Activated CD8-positive, alpha-beta memory T cell treated with anti-CD3 and anti-CD28 coated beads for 4 hours (primary cell): ENCODE measurements around the gene PSMD1.
"Not testable (repeated sequence)": the region's sequence is repeated elsewhere in the genome, so short reads cannot be mapped to it uniquely, and the experiment has no call there.

ENCODE experiments used
- DNase-seq, 2 donors: peaks; one replicate each; pipeline ENCODE4 v3.0.0-alpha.2; 2020; ENCODE audit warnings: low read depth in 2 of 2

PSMD1 gene

GRCh38 chr2:231152800-231153557 lies 96.3 kb downstream of the PSMD1 start:
- DNase-seq = no peak

- DNase-seq = no peak
Observed at GRCh38 chr2:231159306-231159705, 102.6 kb downstream of the PSMD1 start.

- no peak for DNase-seq
Observed at GRCh38 chr2:231160701-231161100, 104.0 kb downstream of the PSMD1 start.

- DNase-seq = no peak
Observed at GRCh38 chr2:231161252-231161839, 104.7 kb downstream of the PSMD1 start.

- no peak for DNase-seq
Observed at GRCh38 chr2:231161877-231162329, 105.2 kb downstream of the PSMD1 start.

- DNase-seq = no peak
Observed at GRCh38 chr2:231163011-231163410, 106.3 kb downstream of the PSMD1 start.

GRCh38 chr2:231163414-231164095 lies 106.9 kb downstream of the PSMD1 start:
- no peak for DNase-seq

- no peak for DNase-seq
Observed at GRCh38 chr2:231167745-231168459, 111.2 kb downstream of the PSMD1 start.

- no peak for DNase-seq
Observed at GRCh38 chr2:231168460-231169139, 111.9 kb downstream of the PSMD1 start.

- no peak for DNase-seq
Observed at GRCh38 chr2:231169488-231169887, 112.8 kb downstream of the PSMD1 start.

GRCh38 chr2:231170055-231170454 lies 113.4 kb downstream of the PSMD1 start:
- DNase-seq = no peak

- DNase-seq = no peak
Observed at GRCh38 chr2:231172025-231172424, 115.4 kb downstream of the PSMD1 start.

- DNase-seq = no peak
Observed at GRCh38 chr2:231174211-231174651, 117.6 kb downstream of the PSMD1 start.

- no peak for DNase-seq
Observed at GRCh38 chr2:231176066-231176465, 119.4 kb downstream of the PSMD1 start.

- no peak for DNase-seq
Observed at GRCh38 chr2:231177156-231178025, 120.7 kb downstream of the PSMD1 start.

GRCh38 chr2:231178805-231179204 lies 122.1 kb downstream of the PSMD1 start:
- not testable (repeated sequence) for DNase-seq

- DNase-seq = no peak
Observed at GRCh38 chr2:231181860-231182512, 125.3 kb downstream of the PSMD1 start.

GRCh38 chr2:231182513-231182899 lies 125.8 kb downstream of the PSMD1 start:
- no peak for DNase-seq

GRCh38 chr2:231183851-231184250 lies 127.2 kb downstream of the PSMD1 start:
- no peak for DNase-seq

- no peak for DNase-seq
Observed at GRCh38 chr2:231184319-231184718, 127.7 kb downstream of the PSMD1 start.
